A549 (cell line): Measurements from ENCODE around the gene NFIX.

Experiments used
- FOSL2 ChIP-seq, 2 experiments: fragments of 450-650 bp in 1 of 2; fragments of >200 bp in 1 of 2; sonication (Bioruptor Twin) in 1 of 2; formaldehyde crosslinking; IDR thresholded peaks; 2 replicates each; pipeline versions ENCODE4 v1.5.0 to v1.6.1; 2016 to 2020; ENCODE audit warnings: mild to moderate bottlenecking in 1 of 2, moderate library complexity in 1 of 2
- HOXB5 ChIP-seq: fragments of 250-450 bp; sonication (Bioruptor Pico); IDR thresholded peaks from 2 replicates; pipeline ENCODE4 v1.5.0; 2020; ENCODE audit warnings: mild to moderate bottlenecking, moderate library complexity
- TF ChIP-seq, protein P1 (sequence below): fragments of >200 bp; sonication (Bioruptor Twin); formaldehyde crosslinking; IDR thresholded peaks from 3 replicates; pipeline ENCODE4 v1.5.1; 2016

DNA sequence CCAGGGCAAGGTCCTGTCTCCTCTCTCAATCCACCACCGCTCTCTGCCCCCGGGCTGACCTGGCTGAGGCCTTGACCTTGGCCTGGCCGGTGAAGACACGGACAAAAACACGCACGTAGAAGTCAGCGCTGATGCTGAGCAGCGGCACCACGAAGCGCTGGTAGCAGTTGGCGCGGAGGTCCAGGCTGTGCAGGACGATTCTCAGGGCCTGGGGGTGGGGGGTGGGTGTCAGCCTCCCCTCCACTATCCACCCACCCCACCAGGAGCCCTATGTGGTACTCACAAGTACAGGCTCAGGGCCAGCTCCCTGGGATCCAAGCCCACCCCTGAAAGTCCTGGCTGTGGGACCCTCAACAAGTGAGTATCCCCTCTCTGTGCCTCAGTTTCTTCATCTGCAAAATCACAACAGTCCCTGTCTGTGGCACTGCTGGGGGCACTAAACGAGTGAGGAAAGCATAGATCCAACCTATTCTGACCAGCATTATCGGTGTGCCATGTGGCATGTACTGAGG lies 114.9 kb downstream of the NFIX start:
- TF ChIP-seq, protein P1, sequence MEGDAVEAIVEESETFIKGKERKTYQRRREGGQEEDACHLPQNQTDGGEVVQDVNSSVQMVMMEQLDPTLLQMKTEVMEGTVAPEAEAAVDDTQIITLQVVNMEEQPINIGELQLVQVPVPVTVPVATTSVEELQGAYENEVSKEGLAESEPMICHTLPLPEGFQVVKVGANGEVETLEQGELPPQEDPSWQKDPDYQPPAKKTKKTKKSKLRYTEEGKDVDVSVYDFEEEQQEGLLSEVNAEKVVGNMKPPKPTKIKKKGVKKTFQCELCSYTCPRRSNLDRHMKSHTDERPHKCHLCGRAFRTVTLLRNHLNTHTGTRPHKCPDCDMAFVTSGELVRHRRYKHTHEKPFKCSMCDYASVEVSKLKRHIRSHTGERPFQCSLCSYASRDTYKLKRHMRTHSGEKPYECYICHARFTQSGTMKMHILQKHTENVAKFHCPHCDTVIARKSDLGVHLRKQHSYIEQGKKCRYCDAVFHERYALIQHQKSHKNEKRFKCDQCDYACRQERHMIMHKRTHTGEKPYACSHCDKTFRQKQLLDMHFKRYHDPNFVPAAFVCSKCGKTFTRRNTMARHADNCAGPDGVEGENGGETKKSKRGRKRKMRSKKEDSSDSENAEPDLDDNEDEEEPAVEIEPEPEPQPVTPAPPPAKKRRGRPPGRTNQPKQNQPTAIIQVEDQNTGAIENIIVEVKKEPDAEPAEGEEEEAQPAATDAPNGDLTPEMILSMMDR = no peak
- TF ChIP-seq FOSL2 (IDR thresholded peaks at IDR 0.05) = no peak
- no peak for TF ChIP-seq FOSL2 (CRISPR knock-in tag; IDR thresholded peaks at IDR 0.05)
- no peak for TF ChIP-seq HOXB5 (CRISPR knock-in tag)
